Measurements from ENCODE around the gene PRICKLE3.

DNA sequence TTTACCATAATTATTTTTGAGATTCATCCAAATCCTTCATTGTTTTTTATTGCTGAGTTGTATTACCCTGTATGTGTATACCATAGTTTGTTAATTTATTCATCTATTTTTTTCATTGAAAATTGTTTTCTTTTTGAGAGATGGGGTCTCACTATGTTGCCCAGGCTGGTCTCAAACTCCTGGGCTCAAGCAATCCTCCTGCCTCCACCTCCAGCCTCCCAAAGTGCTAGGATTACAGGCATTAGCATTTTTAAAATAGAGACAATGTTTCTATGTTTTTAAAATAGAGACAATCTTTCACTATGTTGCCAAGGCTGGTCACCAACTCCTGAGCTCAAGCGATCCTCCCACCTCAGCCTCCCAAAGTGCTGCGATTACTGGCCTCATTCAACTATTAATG, 25.3 kb downstream of the PRICKLE3 start:
- TF ChIP-seq, protein P1, sequence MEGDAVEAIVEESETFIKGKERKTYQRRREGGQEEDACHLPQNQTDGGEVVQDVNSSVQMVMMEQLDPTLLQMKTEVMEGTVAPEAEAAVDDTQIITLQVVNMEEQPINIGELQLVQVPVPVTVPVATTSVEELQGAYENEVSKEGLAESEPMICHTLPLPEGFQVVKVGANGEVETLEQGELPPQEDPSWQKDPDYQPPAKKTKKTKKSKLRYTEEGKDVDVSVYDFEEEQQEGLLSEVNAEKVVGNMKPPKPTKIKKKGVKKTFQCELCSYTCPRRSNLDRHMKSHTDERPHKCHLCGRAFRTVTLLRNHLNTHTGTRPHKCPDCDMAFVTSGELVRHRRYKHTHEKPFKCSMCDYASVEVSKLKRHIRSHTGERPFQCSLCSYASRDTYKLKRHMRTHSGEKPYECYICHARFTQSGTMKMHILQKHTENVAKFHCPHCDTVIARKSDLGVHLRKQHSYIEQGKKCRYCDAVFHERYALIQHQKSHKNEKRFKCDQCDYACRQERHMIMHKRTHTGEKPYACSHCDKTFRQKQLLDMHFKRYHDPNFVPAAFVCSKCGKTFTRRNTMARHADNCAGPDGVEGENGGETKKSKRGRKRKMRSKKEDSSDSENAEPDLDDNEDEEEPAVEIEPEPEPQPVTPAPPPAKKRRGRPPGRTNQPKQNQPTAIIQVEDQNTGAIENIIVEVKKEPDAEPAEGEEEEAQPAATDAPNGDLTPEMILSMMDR (conservative IDR thresholded peaks at IDR 0.05; ENCODE audit: low read length), result no peak
- no peak for TF ChIP-seq EZH2phosphoT487 (IDR thresholded peaks at IDR 0.05; ENCODE audit: borderline replicate concordance)
